NB4 (cell line): Measurements from ENCODE around the gene EBLN2.

Experiments used
- CTCF ChIP-seq: IDR thresholded peaks from one replicate; pipeline ENCODE4 v1.5.1; 2012; ENCODE audit warnings: low read depth, low read length
- MYC ChIP-seq: IDR thresholded peaks from 2 replicates; pipeline ENCODE4 v1.6.1; 2011; ENCODE audit warnings: low read depth, low read length

GRCh38 chr3:73018298-73018697 is 43.2 kb upstream of the EBLN2 start:
- TF ChIP-seq MYC (no peak), CTCF (no peak)
